Panc1 (cell line): ENCODE measurements around the gene MOBP.

Experiments
- POLR2AphosphoS5 ChIP-seq: IDR thresholded peaks from 2 replicates; pipeline ENCODE4 v1.6.1; 2012; ENCODE audit warnings: mild to moderate bottlenecking, low read depth, low read length, moderate library complexity
- TF ChIP-seq, protein P1 (sequence below): fragments of 450-650 bp; IDR thresholded peaks from 2 replicates; pipeline ENCODE4 v1.5.1; 2017; ENCODE audit warnings: mild to moderate bottlenecking

DNA sequence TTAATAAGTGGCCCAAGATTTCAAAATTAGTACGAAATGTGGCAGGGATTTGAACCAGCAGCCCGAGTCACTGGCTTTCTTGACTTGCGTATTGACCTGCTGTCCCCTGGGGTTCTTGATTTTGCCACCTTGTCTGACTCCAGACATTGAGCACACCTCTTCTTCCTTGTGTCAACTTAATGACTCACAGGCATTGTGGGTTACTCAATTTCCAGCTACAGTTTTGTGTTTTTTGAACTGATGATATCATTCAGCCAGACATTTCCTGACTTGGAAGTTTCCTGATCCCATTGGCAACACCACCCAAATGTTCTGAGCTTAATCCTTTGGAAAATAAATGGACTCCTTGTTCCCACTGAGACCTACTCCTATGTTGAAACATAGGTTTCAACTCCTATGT is 64.2 kb downstream of the MOBP start:
- TF ChIP-seq, protein P1, sequence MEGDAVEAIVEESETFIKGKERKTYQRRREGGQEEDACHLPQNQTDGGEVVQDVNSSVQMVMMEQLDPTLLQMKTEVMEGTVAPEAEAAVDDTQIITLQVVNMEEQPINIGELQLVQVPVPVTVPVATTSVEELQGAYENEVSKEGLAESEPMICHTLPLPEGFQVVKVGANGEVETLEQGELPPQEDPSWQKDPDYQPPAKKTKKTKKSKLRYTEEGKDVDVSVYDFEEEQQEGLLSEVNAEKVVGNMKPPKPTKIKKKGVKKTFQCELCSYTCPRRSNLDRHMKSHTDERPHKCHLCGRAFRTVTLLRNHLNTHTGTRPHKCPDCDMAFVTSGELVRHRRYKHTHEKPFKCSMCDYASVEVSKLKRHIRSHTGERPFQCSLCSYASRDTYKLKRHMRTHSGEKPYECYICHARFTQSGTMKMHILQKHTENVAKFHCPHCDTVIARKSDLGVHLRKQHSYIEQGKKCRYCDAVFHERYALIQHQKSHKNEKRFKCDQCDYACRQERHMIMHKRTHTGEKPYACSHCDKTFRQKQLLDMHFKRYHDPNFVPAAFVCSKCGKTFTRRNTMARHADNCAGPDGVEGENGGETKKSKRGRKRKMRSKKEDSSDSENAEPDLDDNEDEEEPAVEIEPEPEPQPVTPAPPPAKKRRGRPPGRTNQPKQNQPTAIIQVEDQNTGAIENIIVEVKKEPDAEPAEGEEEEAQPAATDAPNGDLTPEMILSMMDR: no peak
- no peak for TF ChIP-seq POLR2AphosphoS5
